Measurements from ENCODE around the gene KLK15. TPM values are rescaled to one million over a fixed set of nuclear protein-coding genes. Genes with fewer than 3 reads are reported as not detected.
"Not testable (repeated sequence)": the region's sequence is repeated elsewhere in the genome, so short reads cannot be mapped to it uniquely, and the experiment has no call there.

KLK15 gene
- polyA plus RNA-seq, 2 donors = not detected

DNA sequence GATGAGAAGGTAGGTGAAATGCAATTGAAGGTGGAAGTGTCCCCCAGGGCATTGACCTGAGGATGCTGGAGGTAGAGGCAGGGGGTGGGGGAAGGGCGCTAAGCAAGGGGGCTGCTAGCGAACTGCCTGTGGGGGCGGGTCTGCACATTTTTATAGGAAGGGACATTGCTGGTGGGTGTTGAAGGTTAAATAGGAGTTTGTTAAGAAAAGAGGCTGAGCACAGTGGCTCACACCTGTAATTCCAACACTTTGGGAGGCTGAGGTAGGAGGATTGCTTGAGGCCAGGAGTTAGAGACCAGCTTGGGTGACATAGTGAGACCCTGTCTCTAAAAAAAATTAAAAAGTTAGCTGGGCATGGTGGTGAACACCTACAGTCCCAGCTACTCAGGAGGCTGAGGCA, 48.7 kb downstream of the KLK15 start:
- H3K9me3 ChIP-seq (ENCODE audit: control insufficient read depth in 2 of 2, insufficient read depth in 1 of 2, low read depth in 1 of 2, low read length in 1 of 2) = peaks cover 0 to 1% of the 10 kb centered on the region in 2 donors
- 87 to 97% methylated on average over 3 of the region's 3 CpGs for WGBS, 2 donors
- peaks cover 0 to 3% of the 10 kb centered on the region in 2 donors for H3K27me3 ChIP-seq (ENCODE audit: control insufficient read depth in 1 of 2, insufficient read depth in 2 of 2, low read length in 2 of 2)
- no peaks in the 10 kb centered on the region for H3K36me3 ChIP-seq (ENCODE audit: control insufficient read depth in 2 of 2, insufficient read depth in 2 of 2, low read length in 1 of 2)
- no peaks in the 10 kb centered on the region for H3K4me1 ChIP-seq (ENCODE audit: control insufficient read depth in 2 of 2, insufficient read depth in 2 of 2, low read length in 1 of 2)
- no peak overlapping the region for H3K27ac ChIP-seq (ENCODE audit: low read depth in 2 of 2, low read length in 1 of 2)
- no peak overlapping the region for H3K4me3 ChIP-seq (ENCODE audit: low read depth in 1 of 2, low read length in 2 of 2)

DNA sequence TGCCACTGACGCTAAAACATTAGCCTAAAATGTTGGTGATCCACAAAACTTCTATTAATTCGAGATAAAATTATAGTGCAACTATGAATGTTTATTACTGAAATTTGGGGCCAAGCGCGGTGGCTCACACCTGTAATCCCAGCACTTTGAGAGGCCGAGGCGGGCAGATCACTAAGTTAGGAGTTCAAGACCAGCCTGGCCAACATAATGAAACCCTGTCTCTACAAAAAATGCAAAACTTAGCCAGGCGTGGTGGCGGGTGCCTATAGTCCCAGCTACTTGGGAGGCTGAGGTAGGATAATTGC, 49.6 kb downstream of the KLK15 start:
- not testable (repeated sequence) for H3K9me3 ChIP-seq (ENCODE audit: control insufficient read depth in 2 of 2, insufficient read depth in 1 of 2, low read depth in 1 of 2, low read length in 1 of 2); H3K4me3 ChIP-seq (ENCODE audit: low read depth in 1 of 2, low read length in 2 of 2); H3K27ac ChIP-seq (ENCODE audit: low read depth in 2 of 2, low read length in 1 of 2); H3K27me3 ChIP-seq (ENCODE audit: control insufficient read depth in 1 of 2, insufficient read depth in 2 of 2, low read length in 2 of 2); H3K4me1 ChIP-seq (ENCODE audit: control insufficient read depth in 2 of 2, insufficient read depth in 2 of 2, low read length in 1 of 2); H3K36me3 ChIP-seq (ENCODE audit: control insufficient read depth in 2 of 2, insufficient read depth in 2 of 2, low read length in 1 of 2)
- 35 to 38% methylated on average over 8 of the region's 8 CpGs for WGBS, 2 donors

DNA sequence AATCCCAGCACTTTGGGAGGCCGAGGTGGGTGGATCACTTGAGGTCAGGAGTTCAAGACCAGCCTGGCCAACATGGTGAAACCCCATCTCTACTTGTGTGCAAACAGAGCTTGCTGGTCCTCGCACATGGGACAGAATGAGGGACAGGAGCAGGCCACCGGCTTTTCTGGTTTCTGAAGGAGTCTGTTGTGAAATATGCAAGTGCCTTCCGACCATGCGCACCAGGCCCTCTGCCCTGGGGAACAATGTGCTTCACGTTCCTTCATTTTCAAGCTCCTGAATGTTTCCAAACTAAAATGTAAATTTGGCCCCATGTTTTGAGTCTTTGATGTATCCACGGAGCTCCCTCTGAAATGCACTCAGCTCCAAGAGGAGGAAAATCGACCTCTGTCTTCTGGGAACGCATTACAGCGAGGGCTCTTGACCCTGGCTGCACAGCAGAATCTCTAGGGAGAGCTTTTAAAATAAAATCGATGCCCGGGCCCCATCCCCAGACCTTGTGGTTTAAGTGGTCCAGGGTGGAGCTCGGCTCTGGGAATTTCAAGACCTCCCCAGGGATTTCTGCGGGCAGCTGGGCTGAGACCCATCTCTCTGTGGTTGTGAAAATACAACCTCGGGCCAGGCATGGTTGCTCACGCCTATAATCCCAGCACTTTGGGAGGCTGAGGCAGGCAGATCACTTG, 52.5 kb downstream of the KLK15 start:
- Histone ChIP-seq H3K4me1 (ENCODE audit: control insufficient read depth in 2 of 2, insufficient read depth in 2 of 2, low read length in 1 of 2) (no peaks in the 10 kb centered on the region), H3K36me3 (ENCODE audit: control insufficient read depth in 2 of 2, insufficient read depth in 2 of 2, low read length in 1 of 2) (no peaks in the 10 kb centered on the region), H3K9me3 (ENCODE audit: control insufficient read depth in 2 of 2, insufficient read depth in 1 of 2, low read depth in 1 of 2, low read length in 1 of 2) (peaks cover 2 to 7% of the 10 kb centered on the region in 2 donors), H3K27ac (ENCODE audit: low read depth in 2 of 2, low read length in 1 of 2) (no peak overlapping the region), H3K27me3 (ENCODE audit: control insufficient read depth in 1 of 2, insufficient read depth in 2 of 2, low read length in 2 of 2) (peaks cover 5 to 8% of the 10 kb centered on the region in 2 donors), H3K4me3 (ENCODE audit: low read depth in 1 of 2, low read length in 2 of 2) (no peak overlapping the region)
- 62 to 65% methylated on average over 16 of the region's 16 CpGs for WGBS, 2 donors

DNA sequence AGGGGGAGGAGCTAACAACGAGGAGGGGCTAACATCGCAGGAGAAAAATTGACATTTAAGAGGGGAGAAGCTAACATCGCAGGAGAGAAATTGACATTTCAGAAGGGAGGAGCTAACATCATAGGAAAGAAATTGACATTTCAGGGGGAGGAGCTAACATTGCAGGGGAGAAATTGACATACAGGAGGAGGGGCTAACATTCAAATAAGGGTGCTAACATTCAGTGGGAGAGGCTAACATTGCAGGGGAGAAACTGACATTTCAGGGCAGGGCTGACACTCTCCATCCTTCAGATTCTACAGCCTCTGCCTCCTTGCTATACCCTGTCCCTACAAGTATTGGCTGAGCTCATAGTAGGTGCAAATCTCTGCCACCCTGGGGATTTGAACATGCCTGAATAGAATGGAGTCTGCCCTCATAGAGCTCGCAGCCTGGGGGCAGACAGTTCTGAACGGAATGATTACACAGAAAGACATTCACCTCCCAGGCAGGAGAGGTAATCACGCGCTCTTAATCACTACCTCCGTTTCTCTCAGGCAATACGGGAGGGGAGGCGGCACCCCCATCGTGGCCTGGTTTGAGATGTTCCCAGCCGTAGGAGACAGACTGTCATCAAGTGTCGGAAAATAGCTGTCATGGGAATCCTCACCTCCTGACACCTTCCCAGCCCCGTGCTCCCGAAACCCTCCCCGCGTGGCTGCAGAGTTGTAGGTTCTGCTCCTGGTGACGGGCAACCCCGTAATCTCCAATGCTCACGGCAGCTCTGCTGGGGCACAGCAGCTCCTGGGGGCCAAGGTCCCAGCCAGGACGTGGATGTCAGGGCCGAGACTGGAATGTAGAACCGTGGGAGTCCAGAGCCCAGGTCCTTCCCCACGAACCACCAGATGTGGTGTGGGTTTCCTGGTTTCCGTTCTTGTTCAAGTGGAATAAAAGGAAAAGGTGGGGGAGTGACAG, 53.6 kb downstream of the KLK15 start:
- Histone ChIP-seq H3K9me3 (ENCODE audit: control insufficient read depth in 2 of 2, insufficient read depth in 1 of 2, low read depth in 1 of 2, low read length in 1 of 2) (peaks cover 2 to 7% of the 10 kb centered on the region in 2 donors), H3K27me3 (ENCODE audit: control insufficient read depth in 1 of 2, insufficient read depth in 2 of 2, low read length in 2 of 2) (peaks cover 5 to 8% of the 10 kb centered on the region in 2 donors), H3K36me3 (ENCODE audit: control insufficient read depth in 2 of 2, insufficient read depth in 2 of 2, low read length in 1 of 2) (no peaks in the 10 kb centered on the region), H3K27ac (ENCODE audit: low read depth in 2 of 2, low read length in 1 of 2) (no peak overlapping the region), H3K4me3 (ENCODE audit: low read depth in 1 of 2, low read length in 2 of 2) (no peak overlapping the region), H3K4me1 (ENCODE audit: control insufficient read depth in 2 of 2, insufficient read depth in 2 of 2, low read length in 1 of 2) (no peaks in the 10 kb centered on the region)
- WGBS, 2 donors = 43 to 47% methylated on average over 25 of the region's 25 CpGs

DNA sequence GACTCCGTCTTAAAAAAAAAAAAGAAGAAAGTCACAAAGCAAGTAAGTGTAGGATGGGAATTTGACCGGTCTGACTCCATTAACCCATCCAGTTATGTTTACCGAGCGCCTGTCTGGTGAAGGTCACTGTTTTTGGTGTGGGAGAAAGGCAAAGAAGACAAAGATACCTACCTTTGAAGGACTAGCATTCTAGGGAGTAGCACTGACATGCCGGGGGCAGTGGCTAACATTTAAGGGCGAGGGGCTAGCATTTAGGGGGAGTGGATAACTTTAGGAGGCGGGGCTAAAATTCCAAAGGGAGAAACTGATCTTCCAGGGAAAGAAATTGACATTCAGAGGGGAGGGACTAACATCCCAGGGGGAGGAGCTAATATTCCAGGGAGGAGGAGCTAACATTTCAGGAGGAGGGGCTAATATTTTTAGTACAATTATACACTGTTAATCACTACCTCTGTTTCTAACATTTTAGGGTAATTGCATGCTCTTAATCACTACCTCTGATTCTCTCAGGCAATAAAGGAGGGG, 54.4 kb downstream of the KLK15 start:
- H3K27ac ChIP-seq (ENCODE audit: low read depth in 2 of 2, low read length in 1 of 2) = no peak overlapping the region
- no peaks in the 10 kb centered on the region for H3K4me1 ChIP-seq (ENCODE audit: control insufficient read depth in 2 of 2, insufficient read depth in 2 of 2, low read length in 1 of 2)
- peaks cover 2 to 7% of the 10 kb centered on the region in 2 donors for H3K9me3 ChIP-seq (ENCODE audit: control insufficient read depth in 2 of 2, insufficient read depth in 1 of 2, low read depth in 1 of 2, low read length in 1 of 2)
- 52 to 63% methylated on average over 7 of the region's 7 CpGs for WGBS, 2 donors
- peaks cover 5 to 8% of the 10 kb centered on the region in 2 donors for H3K27me3 ChIP-seq (ENCODE audit: control insufficient read depth in 1 of 2, insufficient read depth in 2 of 2, low read length in 2 of 2)
- H3K4me3 ChIP-seq (ENCODE audit: low read depth in 1 of 2, low read length in 2 of 2) = no peak overlapping the region
- H3K36me3 ChIP-seq (ENCODE audit: control insufficient read depth in 2 of 2, insufficient read depth in 2 of 2, low read length in 1 of 2) = no peaks in the 10 kb centered on the region

DNA sequence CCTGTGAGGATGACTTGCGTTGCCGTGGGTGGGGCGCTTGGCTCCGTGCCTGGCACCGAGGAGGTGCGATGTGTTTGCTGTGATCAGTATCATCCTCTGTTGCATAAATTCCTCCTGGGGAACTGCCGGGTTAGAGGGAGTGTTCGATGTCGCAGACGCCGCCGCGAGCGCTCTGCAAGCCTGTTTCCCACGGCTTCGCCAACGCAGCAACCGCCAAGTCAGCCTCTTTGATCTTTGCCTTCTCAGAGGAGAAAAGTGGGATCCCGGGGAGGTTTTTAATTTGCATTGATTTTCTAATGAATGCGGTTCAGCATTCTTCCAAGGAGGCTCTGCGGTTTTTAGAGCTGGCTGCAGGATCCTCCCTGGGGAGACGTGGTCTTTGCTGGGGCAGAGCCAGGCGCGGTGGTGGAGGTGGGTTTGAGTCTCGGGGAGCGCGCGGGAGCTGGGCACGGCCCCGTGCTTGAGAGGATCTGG, 55.5 kb downstream of the KLK15 start:
- no peaks in the 10 kb centered on the region for H3K4me1 ChIP-seq (ENCODE audit: control insufficient read depth in 2 of 2, insufficient read depth in 2 of 2, low read length in 1 of 2)
- WGBS, 2 donors = 2 to 3% methylated on average over 30 of the region's 30 CpGs
- H3K9me3 ChIP-seq (ENCODE audit: control insufficient read depth in 2 of 2, insufficient read depth in 1 of 2, low read depth in 1 of 2, low read length in 1 of 2) = peaks cover 2 to 7% of the 10 kb centered on the region in 2 donors
- peaks cover 5 to 8% of the 10 kb centered on the region in 2 donors for H3K27me3 ChIP-seq (ENCODE audit: control insufficient read depth in 1 of 2, insufficient read depth in 2 of 2, low read length in 2 of 2)
- no peaks in the 10 kb centered on the region for H3K36me3 ChIP-seq (ENCODE audit: control insufficient read depth in 2 of 2, insufficient read depth in 2 of 2, low read length in 1 of 2)
- H3K4me3 ChIP-seq (ENCODE audit: low read depth in 1 of 2, low read length in 2 of 2) = no peak overlapping the region
- H3K27ac ChIP-seq (ENCODE audit: low read depth in 2 of 2, low read length in 1 of 2) = no peak overlapping the region

DNA sequence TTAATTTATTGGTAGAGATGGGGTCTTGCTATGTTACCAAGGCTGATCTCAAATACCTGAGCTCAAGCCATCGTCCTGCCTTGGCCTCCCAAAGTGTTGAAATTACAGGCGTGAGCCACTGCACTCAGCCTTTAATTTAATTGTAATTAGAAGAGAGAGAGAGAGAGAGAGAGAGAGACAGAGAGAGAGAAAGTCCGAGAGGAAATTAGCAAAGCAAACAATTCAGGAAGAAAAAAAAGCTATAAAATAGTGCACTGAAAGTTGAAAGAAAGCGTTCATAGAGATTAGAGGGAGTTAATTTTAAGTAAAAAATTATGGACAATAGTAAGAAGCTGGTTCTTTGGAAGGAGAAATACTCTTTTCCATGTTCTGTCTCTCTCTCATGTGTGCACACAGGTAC, 56.1 kb downstream of the KLK15 start:
- peaks cover 2 to 7% of the 10 kb centered on the region in 2 donors for H3K9me3 ChIP-seq (ENCODE audit: control insufficient read depth in 2 of 2, insufficient read depth in 1 of 2, low read depth in 1 of 2, low read length in 1 of 2)
- H3K4me1 ChIP-seq (ENCODE audit: control insufficient read depth in 2 of 2, insufficient read depth in 2 of 2, low read length in 1 of 2) = no peaks in the 10 kb centered on the region
- H3K4me3 ChIP-seq (ENCODE audit: low read depth in 1 of 2, low read length in 2 of 2) = no peak overlapping the region
- WGBS, 2 donors = 39 to 42% methylated on average over 4 of the region's 4 CpGs
- H3K27ac ChIP-seq (ENCODE audit: low read depth in 2 of 2, low read length in 1 of 2) = no peak overlapping the region
- H3K27me3 ChIP-seq (ENCODE audit: control insufficient read depth in 1 of 2, insufficient read depth in 2 of 2, low read length in 2 of 2) = peaks cover 5 to 8% of the 10 kb centered on the region in 2 donors
- H3K36me3 ChIP-seq (ENCODE audit: control insufficient read depth in 2 of 2, insufficient read depth in 2 of 2, low read length in 1 of 2) = no peaks in the 10 kb centered on the region

DNA sequence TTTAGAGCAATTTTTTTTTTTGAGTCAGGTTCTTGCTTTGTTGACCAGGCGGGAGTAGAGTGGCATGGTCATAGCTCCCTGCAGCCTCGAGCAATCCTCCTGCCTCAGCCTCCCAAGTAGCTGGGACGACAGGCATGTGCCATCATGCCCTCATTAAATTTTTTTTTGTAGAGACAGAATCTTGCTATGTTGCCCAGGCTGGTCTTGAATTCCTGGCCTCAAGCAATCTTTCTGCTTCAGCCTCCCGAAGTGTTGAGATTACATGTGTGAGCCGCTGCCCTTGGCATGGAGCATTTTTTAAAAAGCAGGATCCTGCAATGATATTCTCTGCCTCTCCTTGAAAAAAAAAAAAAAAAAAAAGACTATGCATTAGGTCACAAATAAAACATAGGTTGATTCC, 57.2 kb downstream of the KLK15 start:
- Histone ChIP-seq H3K36me3 (ENCODE audit: control insufficient read depth in 2 of 2, insufficient read depth in 2 of 2, low read length in 1 of 2) (no peaks in the 10 kb centered on the region), H3K27ac (ENCODE audit: low read depth in 2 of 2, low read length in 1 of 2) (no peak overlapping the region), H3K9me3 (ENCODE audit: control insufficient read depth in 2 of 2, insufficient read depth in 1 of 2, low read depth in 1 of 2, low read length in 1 of 2) (peaks cover 2 to 7% of the 10 kb centered on the region in 2 donors), H3K4me1 (ENCODE audit: control insufficient read depth in 2 of 2, insufficient read depth in 2 of 2, low read length in 1 of 2) (no peaks in the 10 kb centered on the region), H3K4me3 (ENCODE audit: low read depth in 1 of 2, low read length in 2 of 2) (no peak overlapping the region), H3K27me3 (ENCODE audit: control insufficient read depth in 1 of 2, insufficient read depth in 2 of 2, low read length in 2 of 2) (peaks cover 5 to 8% of the 10 kb centered on the region in 2 donors)
- 72 to 77% methylated on average over 5 of the region's 5 CpGs for WGBS, 2 donors

Data from esophagus (tissue), 2 donors.